GM21367 (cell line): ENCODE measurements around the gene ZNF697.
"Not testable (repeated sequence)": the region's sequence is repeated elsewhere in the genome, so short reads cannot be mapped to it uniquely, and the experiment has no call there.

Experiments
- ATAC-seq: cut with Tn5 transposase; IDR thresholded peaks from one replicate; pipeline ENCODE4 v1.9.1; 2021; ENCODE audit not compliant: unreplicated experiment

The ZNF697 gene

DNA sequence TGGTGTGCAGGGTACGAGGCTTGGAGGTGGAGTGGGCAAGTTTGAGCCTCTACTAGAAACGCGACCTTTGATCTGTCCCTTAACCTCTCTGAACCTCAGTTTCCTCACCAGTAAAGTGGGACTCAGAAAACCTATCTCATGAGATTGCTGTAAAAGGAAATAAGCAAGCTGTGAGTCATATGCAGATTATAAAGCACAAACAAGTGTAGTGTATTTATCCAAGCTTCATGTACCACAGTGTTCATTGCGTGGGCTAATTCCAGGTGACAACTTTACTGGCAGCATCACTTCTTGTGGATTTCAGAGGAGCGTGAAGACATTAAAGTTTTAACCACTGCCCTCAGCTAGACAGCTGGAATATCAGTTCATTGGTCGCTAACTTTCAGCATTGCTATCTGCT is 44.4 kb downstream of the ZNF697 start:
- no peak for ATAC-seq

DNA sequence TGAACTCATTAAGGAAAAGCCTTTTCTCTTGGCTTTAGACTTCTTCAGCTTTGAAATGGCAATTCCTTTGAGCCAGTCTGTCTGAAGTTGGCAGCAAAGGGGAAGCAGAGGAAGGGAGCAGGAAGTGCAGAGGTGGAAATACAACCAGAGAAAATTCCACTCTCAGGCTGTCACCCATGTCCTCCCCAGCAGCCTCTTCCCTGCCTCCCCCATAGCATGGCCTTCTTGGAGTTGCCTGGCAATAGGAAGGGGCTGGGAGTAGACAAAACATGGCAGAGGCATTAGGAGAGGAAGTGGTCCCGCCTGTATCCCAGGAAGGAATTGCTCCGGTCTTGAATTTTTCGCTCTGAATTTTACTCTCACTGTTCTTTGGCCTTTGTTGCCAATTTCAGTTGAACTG is 44.8 kb downstream of the ZNF697 start:
- ATAC-seq, result not testable (repeated sequence)

DNA sequence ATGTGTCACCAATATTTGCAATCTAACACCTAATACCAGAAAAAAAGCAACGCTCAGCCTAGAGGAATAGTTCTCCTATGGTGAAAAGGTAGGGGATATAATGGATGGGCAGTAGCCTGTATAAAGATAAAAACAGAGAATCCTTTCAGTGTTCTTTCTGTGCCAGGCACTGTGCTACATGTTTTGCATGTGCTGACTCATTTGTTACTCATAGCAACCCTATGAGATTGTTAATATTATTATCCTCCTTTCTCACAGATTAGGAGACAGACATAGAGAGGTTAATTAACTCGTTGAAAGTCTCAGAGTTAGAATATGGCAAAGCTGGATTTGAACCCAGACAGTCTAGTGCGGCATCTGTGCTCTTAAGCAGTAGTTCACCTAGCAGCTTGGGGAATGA is 45.3 kb downstream of the ZNF697 start:
- not testable (repeated sequence) for ATAC-seq

DNA sequence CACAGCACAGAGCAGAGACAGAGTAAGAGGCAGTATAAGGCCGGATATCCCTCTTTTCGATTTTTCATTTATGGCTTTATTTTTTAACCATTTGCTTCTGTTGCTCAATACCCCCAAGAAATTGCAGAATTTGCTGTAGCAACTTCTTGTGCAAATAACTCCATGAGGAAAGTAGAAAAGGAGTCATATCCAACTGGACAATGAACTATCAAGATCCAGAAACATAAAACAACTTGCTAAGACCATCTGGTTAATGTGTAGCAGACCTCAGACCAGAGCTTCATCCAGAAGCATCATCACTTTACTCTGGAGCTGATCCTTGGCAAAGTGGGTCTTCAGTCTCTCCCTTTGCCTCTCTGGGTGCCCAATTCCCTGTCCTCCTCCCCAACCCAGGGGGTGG is 45.9 kb downstream of the ZNF697 start:
- ATAC-seq, result no peak

DNA sequence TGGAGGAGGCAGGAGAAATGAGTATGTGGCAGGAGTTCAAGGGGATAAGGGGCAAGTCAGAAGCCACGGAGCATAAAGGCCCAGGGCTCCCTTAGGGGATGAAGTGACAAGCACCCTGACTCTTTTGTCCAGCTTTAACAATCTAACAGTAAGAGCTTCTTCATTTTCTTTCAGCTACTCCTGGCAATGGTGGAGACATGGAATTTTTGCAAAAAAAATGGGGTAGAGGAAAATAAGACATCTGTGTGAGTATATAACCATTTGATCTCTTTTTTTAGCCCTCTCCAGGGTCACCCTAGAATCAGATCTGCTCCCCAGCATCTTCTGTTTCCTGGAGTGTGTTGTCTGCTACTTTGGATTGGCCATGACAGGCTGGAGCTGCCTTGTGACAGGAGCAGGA is 47.1 kb downstream of the ZNF697 start:
- ATAC-seq, result no peak

DNA sequence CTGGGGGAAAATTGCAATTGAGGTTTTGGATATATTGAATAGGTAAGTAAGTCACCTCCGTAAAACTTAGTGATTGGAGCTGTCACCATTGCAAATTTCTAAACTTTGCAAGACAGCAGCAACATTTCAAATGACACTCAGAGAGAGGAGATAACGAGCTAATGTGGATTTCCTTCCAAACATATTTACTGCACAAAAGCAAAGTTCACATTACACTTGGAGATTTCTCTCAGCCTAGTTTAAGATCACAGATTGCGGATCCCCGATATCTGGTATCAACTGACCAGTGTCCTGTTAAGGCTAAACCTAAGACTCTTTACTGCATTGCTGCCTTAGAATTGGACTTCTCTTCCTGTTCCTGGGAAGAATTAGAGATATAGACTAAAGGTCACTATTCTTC is 47.5 kb downstream of the ZNF697 start:
- no peak for ATAC-seq

DNA sequence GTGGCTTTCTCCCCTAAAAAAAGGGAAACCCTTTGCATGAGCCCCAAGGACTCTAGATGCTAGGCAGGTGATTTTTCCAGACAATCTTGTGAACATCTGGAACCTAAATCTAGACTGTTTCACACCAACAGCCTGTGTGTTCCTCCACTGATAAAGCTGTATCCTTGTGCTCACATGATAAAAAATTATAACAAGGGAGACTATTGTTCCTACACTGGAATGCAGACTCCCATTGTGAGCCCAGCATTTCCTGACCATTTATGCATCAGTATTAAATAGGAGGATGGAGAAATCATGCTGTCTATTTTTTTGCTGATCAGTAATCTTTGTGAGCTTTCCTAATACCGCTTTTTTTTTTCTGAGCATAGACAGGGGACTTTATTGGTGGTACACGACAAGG is 52.5 kb downstream of the ZNF697 start:
- no peak for ATAC-seq

DNA sequence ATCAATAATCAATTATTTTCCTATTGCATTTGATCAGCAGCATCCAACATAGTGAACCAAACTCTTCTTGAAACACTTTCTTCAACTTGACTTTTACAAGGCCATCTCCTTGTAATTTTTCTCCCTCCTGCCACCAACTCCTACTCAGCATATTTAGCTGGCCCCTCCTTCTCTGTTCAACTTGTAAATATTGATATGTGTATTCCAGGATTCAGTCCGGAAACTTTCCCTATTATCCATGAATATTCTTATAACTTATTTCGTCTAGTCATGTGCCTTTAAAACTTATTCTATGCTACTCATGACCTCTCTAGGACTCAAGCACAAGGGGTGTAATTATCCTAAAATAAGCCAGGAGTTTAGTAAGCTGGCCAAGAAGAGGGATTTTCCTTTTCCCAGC is 52.9 kb downstream of the ZNF697 start:
- ATAC-seq, result no peak

DNA sequence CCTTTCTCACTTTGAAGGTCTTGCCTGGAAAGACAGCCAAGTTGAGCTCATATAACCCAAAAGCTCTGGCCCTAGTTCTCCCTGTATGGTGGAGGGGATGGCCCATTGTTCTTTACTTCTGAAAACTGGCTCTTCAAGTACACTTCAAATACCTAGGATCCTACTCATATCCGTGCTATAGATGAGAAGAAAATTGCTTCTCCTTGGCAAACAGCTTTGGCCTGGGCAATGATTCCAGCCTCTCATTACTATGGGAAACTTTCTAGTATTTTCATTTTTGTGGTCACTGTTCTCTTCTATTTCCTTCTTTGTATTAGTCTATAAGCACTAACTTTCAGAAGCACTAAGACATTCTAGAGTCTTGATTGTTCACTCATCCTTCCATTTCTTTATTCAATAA is 53.7 kb downstream of the ZNF697 start:
- no peak for ATAC-seq

DNA sequence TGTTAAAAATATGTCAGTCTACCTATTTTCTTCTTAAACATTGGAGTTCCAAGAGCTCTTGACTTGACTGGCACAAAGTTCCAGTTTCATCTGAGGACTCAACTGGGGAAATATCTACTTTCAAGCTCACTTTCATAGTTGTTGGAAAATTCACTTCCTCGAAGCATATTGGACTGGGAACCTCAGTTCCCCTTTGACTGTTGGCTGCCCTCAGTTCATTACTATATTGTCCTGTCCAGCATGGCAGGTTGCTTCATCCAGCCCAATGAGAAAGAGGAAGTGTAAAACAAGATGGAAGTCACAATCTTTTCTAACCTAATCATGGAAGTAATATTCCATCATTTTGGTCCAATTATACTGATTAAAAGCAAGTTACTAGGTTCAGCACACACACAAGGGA is 54.3 kb downstream of the ZNF697 start:
- no peak for ATAC-seq

DNA sequence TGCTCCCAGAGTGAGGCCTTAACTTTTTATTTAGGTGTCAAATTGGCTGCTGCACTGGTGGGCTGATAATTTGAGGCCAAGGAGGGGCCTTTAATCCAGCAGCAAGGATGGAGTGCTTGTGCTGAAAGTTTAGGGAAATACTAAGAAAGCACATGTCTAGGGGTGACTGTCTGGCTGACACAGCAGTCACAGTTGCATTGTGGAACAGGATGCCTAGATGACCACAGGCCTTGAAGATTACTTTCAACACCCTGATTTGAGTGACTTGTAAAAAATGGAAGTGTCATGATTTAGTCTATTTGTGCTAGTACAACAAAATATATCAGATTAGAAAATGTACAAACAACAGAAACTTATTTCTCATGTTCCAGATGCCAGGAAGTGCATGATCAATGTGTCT is 57.7 kb downstream of the ZNF697 start:
- ATAC-seq, result no peak

DNA sequence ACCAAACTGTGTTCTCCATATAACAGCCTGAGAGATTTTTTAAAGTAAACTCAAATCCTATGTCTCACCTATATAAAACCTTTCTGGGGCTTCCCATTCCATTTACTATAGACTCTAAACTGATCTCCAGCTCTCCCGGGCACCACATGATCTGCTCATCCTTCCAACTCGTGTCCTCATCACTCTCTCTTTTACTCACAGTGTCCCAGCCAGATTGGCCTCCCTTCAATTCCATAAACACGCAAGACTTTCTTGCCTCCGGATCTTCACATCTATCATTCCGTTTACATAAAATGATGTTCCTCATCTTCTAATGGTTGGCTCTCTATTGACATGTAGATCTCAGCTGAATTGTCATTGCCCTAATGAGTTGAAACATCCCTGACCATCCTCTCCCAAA is 59.4 kb downstream of the ZNF697 start:
- no peak for ATAC-seq

DNA sequence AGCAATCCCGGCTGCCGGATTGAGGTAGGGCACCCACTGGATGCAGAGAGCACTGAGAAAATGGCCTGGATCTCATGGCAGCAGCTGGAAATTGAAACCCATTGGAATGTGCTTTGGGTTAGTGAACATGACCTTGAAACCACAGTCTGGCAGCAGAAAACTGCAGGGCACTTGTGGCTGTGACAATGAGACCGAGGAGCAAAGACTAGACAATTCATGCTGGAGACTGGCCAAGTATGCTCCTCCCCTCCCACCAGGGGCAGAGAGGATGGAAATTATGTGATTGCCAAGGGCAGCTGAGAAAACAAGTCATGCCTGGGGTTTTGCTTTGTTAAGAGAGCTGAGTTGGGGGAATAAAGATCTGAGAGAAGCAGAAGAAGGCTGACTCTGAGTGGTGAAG is 60.7 kb downstream of the ZNF697 start:
- ATAC-seq, result no peak

DNA sequence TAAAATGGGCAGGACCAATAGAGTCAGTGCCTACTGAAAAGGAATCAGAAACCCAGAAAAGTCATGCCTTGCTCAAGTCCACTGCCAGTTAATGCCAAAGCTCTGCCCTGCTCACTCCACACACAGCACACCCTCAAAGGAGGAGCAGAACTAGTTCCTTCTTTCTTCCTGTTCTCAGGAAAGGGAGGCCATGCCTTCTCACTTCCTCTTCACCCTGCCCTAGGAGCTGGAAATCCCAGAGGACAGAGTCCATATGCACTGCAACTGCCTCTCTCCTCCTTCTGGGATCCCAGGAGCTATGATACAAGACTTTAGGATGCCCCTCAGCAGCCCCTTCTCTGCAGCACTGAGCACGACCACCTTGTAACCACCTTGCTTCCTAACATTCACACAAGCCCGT is 62.3 kb downstream of the ZNF697 start:
- ATAC-seq, result not testable (repeated sequence)

DNA sequence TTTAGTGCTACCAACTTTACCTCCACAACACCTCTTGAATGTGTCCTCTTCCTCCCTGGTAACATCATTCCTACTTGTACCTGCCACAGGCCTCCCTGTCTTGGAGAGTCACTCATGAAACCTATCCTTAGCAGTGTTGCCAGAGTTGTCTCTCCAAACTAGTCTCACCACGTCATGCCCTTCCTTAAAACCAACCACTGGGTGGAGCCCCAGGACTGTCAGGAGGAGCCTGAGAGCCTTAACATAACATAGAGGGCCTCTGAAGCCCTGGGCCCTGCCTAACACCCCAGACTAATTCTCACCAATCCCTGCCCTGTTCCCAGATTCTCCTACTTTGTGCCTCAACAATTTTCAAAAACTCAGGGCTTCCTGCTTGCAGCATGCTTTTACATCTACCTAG is 65.3 kb downstream of the ZNF697 start:
- ATAC-seq, result no peak

DNA sequence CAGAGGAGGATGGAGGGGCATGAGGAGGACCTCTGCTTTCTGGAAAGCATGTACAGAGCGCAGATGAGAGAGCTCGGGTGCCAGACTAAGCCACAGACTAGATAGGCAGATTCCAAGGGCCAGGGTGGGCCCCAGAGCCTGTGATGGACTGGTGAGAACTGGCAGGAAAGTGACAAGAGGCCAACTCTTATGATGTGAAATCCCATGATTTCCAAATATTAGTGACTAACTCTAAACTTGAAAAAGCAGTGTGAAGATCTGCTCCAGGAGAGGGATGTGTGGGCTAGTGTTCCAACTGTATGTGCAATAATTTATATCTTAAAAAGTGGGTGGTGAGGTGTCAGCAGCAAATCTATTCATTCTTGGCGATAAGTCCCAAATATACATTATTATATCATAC is 67.0 kb downstream of the ZNF697 start:
- ATAC-seq, result not testable (repeated sequence)

DNA sequence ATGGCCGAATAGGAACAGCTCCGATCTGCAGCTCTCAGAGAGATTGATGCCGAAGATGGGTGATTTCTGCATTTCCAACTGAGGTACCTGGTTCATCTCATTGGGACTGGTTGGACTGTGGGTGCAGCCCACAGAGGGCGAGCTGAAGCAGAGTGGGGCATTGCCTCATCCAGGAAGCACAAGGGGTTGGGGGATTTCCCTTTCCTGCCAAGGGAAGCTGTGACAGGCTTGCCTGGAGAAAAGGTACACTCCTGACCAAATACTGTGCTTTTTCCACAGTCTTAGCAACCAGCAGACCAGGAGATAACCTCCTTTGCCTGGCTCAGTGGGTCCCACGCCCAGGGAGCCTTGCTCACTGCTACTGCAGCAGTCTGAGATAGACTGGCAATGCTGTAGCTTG is 74.2 kb downstream of the ZNF697 start:
- ATAC-seq, result no peak

DNA sequence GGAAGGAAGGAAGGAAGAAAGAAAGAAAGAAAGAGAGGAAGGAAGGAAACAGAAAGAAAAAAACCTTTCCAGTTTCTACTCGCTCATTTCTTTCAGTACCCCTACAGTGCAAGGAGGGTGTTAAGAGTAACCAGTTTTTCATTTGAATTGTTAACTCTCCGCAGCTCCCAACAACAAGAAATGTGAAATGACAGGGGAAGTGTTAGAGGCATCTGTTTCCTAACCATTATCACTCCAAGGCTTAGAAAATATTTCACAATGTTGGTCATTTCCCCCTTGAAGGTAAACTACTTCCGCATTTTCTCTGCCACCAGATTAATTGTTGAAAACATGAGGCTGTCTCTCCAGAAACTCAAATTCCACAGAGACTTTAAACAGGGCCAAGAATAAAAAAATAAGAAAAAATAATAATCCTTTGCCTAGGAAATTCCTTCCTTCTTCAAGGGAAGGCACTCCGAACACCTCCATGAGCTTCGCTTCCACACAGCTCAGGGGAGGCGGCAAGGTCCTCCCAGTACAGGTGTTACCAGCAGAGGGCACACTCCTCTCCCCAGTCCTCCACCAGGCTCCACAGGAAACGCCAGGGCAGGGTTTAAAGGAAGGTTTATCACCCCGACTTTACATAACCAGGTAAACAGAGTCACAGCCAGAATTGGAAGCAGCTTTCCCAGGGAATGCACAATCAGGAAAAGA is 78.0 kb downstream of the ZNF697 start:
- ATAC-seq, result not testable (repeated sequence)
